NCI-H460 (cell line): Measurements from ENCODE around the gene EDIL3. TPM values are rescaled to one million over a fixed set of nuclear protein-coding genes. Genes with fewer than 3 reads are reported as not detected.

ENCODE experiments used
- DNase-seq: peaks from one replicate; pipeline ENCODE4 v3.0.0-alpha.2; 2016; ENCODE audit warnings: low read depth; ENCODE audit errors: extremely low read depth
- total RNA-seq: library from RNA; depleted of rRNA; stranded (reverse); fragments of >200 nt; shearing (Covaris generic); gene quantifications from 2 replicates; pipeline ENCODE4 v1.2.3, GENCODE V29; 2014

Gene EDIL3
- total RNA-seq, 1 experiment from 2014 or later = 39.4 TPM

- no peak for DNase-seq
Observed at GRCh38 chr5:84265130-84265529, 119.5 kb downstream of the EDIL3 start.

GRCh38 chr5:84260939-84261338 is 123.7 kb downstream of the EDIL3 start:
- no peak for DNase-seq

- no peak for DNase-seq
Observed at GRCh38 chr5:84260140-84260539, 124.5 kb downstream of the EDIL3 start.

- no peak for DNase-seq
Observed at GRCh38 chr5:84259283-84260045, 125.2 kb downstream of the EDIL3 start.

- no peak for DNase-seq
Observed at GRCh38 chr5:84257061-84257460, 127.6 kb downstream of the EDIL3 start.

GRCh38 chr5:84255315-84255714 is 129.4 kb downstream of the EDIL3 start:
- peak; percentile 25 for DNase-seq

GRCh38 chr5:84253946-84254345 is 130.7 kb downstream of the EDIL3 start:
- DNase-seq = no peak

GRCh38 chr5:84251503-84251902 is 133.2 kb downstream of the EDIL3 start:
- no peak for DNase-seq

GRCh38 chr5:84249918-84250630 is 134.6 kb downstream of the EDIL3 start:
- peak; percentile 46 for DNase-seq

- DNase-seq = peak; percentile 25
Observed at GRCh38 chr5:84248013-84248412, 136.7 kb downstream of the EDIL3 start.

GRCh38 chr5:84242286-84242685 is 142.4 kb downstream of the EDIL3 start:
- DNase-seq = no peak

- DNase-seq = no peak
Observed at GRCh38 chr5:84239494-84239893, 145.2 kb downstream of the EDIL3 start.

- no peak for DNase-seq
Observed at GRCh38 chr5:84237126-84237525, 147.6 kb downstream of the EDIL3 start.

- DNase-seq = no peak
Observed at GRCh38 chr5:84231433-84231832, 153.2 kb downstream of the EDIL3 start.

- no peak for DNase-seq
Observed at GRCh38 chr5:84229045-84229444, 155.6 kb downstream of the EDIL3 start.

GRCh38 chr5:84228266-84228665 is 156.4 kb downstream of the EDIL3 start:
- DNase-seq = no peak

- DNase-seq = no peak
Observed at GRCh38 chr5:84227236-84227635, 157.4 kb downstream of the EDIL3 start.

GRCh38 chr5:84218546-84218945 is 166.1 kb downstream of the EDIL3 start:
- no peak for DNase-seq

- no peak for DNase-seq
Observed at GRCh38 chr5:84215521-84215920, 169.2 kb downstream of the EDIL3 start.

- DNase-seq = no peak
Observed at GRCh38 chr5:84213861-84214260, 170.8 kb downstream of the EDIL3 start.

- no peak for DNase-seq
Observed at GRCh38 chr5:84213212-84213611, 171.5 kb downstream of the EDIL3 start.

GRCh38 chr5:84204772-84205171 is 179.9 kb downstream of the EDIL3 start:
- DNase-seq = no peak
